Measurements from ENCODE around the gene PRKRA. TPM values are rescaled to one million over a fixed set of nuclear protein-coding genes. Genes with fewer than 3 reads are reported as not detected.
A peak's percentile ranks its signal among the peaks of the same experiment; 100 is the strongest.

Gene PRKRA
- total and polyA plus RNA-seq, 9 of the 15 experiments (the other 6 are each of a cell fraction or from before 2014, with no cell fraction given): 14.1 to 78.1 (median 52.3) TPM

DNA sequence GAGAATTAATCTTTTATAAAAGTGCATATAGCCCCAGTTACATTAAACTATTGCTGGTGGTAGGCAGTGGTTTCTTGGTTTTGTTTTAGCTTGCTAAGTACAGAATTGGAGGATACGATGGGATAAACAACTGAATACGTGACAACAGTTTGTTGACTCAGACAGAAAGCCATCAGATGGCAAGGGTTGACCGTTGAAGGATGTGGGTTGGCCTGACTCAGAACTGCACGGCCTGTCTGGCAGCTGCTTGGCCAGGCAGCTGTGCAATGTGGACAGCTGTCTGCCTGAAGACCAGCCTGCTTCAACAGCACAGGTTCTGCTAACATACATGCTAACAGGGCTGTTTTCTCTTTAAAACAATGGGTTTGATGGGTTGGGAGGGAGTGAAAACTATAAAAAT is 46.6 kb downstream of the PRKRA start (continued):
- TF ChIP-seq FOSL1 (tag; conservative IDR thresholded peaks at IDR 0.05) (peak; percentile 85), EP400 (IDR thresholded peaks at IDR 0.05) (no peak), RFX1 (IDR thresholded peaks at IDR 0.05) (no peak), MEF2A (IDR thresholded peaks at IDR 0.05; ENCODE audit: control insufficient read depth, low read depth, low read length) (no peak), RBM25 (IDR thresholded peaks at IDR 0.05; ENCODE audit: low read depth, low read length, severe bottlenecking) (no peak), BDP1 (IDR thresholded peaks at IDR 0.05; ENCODE audit: insufficient read depth, insufficient read length) (no peak), FOXK1 (CRISPR knock-in tag; IDR thresholded peaks at IDR 0.05; ENCODE audit: borderline replicate concordance) (no peak), GABPB1 (CRISPR knock-in tag; IDR thresholded peaks at IDR 0.05) (0 out of 2 replicates have a peak, but pooled peaks have one; percentile 30), ZNF764 (CRISPR knock-in tag; IDR thresholded peaks at IDR 0.05; ENCODE audit: low read depth) (no peak), MAFK (IDR thresholded peaks at IDR 0.05; ENCODE audit: low read length) (no peak), FOXJ3 (CRISPR knock-in tag; IDR thresholded peaks at IDR 0.05) (no peak), ZNF253 (CRISPR knock-in tag; conservative IDR thresholded peaks at IDR 0.05) (no peak), XRCC4 (IDR thresholded peaks at IDR 0.05; ENCODE audit: extremely low read depth, insufficient read depth, insufficient read length) (no peak), ARID2 (IDR thresholded peaks at IDR 0.05) (no peak)
- TF ChIP-seq, protein P1, sequence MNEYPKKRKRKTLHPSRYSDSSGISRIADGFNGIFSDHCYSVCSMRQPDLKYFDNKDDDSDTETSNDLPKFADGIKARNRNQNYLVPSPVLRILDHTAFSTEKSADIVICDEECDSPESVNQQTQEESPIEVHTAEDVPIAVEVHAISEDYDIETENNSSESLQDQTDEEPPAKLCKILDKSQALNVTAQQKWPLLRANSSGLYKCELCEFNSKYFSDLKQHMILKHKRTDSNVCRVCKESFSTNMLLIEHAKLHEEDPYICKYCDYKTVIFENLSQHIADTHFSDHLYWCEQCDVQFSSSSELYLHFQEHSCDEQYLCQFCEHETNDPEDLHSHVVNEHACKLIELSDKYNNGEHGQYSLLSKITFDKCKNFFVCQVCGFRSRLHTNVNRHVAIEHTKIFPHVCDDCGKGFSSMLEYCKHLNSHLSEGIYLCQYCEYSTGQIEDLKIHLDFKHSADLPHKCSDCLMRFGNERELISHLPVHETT (CRISPR knock-in tag; conservative IDR thresholded peaks at IDR 0.05 in 1 of 2, IDR thresholded peaks at IDR 0.05 in 1 of 2): no peak; a peak in 1 of 4 replicates
- TF ChIP-seq, protein P2, sequence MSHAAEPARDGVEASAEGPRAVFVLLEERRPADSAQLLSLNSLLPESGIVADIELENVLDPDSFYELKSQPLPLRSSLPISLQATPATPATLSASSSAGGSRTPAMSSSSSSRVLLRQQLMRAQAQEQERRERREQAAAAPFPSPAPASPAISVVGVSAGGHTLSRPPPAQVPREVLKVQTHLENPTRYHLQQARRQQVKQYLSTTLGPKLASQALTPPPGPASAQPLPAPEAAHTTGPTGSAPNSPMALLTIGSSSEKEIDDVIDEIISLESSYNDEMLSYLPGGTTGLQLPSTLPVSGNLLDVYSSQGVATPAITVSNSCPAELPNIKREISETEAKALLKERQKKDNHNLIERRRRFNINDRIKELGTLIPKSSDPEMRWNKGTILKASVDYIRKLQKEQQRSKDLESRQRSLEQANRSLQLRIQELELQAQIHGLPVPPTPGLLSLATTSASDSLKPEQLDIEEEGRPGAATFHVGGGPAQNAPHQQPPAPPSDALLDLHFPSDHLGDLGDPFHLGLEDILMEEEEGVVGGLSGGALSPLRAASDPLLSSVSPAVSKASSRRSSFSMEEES (CRISPR knock-in tag; IDR thresholded peaks at IDR 0.05): no peak
- TF ChIP-seq, protein P3, sequence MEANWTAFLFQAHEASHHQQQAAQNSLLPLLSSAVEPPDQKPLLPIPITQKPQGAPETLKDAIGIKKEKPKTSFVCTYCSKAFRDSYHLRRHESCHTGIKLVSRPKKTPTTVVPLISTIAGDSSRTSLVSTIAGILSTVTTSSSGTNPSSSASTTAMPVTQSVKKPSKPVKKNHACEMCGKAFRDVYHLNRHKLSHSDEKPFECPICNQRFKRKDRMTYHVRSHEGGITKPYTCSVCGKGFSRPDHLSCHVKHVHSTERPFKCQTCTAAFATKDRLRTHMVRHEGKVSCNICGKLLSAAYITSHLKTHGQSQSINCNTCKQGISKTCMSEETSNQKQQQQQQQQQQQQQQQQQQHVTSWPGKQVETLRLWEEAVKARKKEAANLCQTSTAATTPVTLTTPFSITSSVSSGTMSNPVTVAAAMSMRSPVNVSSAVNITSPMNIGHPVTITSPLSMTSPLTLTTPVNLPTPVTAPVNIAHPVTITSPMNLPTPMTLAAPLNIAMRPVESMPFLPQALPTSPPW (CRISPR knock-in tag; IDR thresholded peaks at IDR 0.05): 0 out of 2 replicates have a peak, but pooled peaks have one; percentile 9
- TF ChIP-seq, protein P4, sequence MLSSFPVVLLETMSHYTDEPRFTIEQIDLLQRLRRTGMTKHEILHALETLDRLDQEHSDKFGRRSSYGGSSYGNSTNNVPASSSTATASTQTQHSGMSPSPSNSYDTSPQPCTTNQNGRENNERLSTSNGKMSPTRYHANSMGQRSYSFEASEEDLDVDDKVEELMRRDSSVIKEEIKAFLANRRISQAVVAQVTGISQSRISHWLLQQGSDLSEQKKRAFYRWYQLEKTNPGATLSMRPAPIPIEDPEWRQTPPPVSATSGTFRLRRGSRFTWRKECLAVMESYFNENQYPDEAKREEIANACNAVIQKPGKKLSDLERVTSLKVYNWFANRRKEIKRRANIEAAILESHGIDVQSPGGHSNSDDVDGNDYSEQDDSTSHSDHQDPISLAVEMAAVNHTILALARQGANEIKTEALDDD (IDR thresholded peaks at IDR 0.05): peak; percentile 65; the same call in 1 of the 2 replicates
- TF ChIP-seq, protein P5, sequence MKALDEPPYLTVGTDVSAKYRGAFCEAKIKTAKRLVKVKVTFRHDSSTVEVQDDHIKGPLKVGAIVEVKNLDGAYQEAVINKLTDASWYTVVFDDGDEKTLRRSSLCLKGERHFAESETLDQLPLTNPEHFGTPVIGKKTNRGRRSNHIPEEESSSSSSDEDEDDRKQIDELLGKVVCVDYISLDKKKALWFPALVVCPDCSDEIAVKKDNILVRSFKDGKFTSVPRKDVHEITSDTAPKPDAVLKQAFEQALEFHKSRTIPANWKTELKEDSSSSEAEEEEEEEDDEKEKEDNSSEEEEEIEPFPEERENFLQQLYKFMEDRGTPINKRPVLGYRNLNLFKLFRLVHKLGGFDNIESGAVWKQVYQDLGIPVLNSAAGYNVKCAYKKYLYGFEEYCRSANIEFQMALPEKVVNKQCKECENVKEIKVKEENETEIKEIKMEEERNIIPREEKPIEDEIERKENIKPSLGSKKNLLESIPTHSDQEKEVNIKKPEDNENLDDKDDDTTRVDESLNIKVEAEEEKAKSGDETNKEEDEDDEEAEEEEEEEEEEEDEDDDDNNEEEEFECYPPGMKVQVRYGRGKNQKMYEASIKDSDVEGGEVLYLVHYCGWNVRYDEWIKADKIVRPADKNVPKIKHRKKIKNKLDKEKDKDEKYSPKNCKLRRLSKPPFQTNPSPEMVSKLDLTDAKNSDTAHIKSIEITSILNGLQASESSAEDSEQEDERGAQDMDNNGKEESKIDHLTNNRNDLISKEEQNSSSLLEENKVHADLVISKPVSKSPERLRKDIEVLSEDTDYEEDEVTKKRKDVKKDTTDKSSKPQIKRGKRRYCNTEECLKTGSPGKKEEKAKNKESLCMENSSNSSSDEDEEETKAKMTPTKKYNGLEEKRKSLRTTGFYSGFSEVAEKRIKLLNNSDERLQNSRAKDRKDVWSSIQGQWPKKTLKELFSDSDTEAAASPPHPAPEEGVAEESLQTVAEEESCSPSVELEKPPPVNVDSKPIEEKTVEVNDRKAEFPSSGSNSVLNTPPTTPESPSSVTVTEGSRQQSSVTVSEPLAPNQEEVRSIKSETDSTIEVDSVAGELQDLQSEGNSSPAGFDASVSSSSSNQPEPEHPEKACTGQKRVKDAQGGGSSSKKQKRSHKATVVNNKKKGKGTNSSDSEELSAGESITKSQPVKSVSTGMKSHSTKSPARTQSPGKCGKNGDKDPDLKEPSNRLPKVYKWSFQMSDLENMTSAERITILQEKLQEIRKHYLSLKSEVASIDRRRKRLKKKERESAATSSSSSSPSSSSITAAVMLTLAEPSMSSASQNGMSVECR (CRISPR knock-in tag; IDR thresholded peaks at IDR 0.05): no peak

All from K562 (cell line).